Common myeloid progenitor, CD34-positive (primary cell): ENCODE results near the gene BCL2L12.

Experiments used
- CTCF ChIA-PET: fragments of 350-600 bp; sonication (Branson Sonifier 250); formaldehyde crosslinking; loops from one replicate; lab custom pipeline; 2021; ENCODE audit warnings: antibody characterized with exemption; lab: Charles Lee
- POLR2A ChIA-PET: fragments of 350-600 bp; sonication (Branson Sonifier 250); formaldehyde crosslinking; loops from one replicate; lab custom pipeline; 2021; ENCODE audit warnings: antibody characterized with exemption; lab: Charles Lee
- DNase-seq, 3 donors: peaks; one replicate each; pipeline versions ENCODE4 v3.0.0 to v3.0.0-alpha.2; 2013
- H3K27ac ChIP-seq, 2 experiments: 1 replicate in 1 of 2; 2 replicates in 1 of 2; pipeline ENCODE4 v1.7.0; 2013; ENCODE audit warnings: inconsistent platforms in 2 of 2, low read length in 2 of 2, mild to moderate bottlenecking in 2 of 2, low read depth in 1 of 2, moderate library complexity in 1 of 2; ENCODE audit not compliant: severe bottlenecking in 2 of 2, insufficient read depth in 1 of 2, poor library complexity in 1 of 2
- H3K27me3 ChIP-seq, 5 experiments: replicated peaks in 2 of 5; 1 replicate in 3 of 5; 2 replicates in 2 of 5; pipeline versions ENCODE4 v1.6.1 to v1.7.0; 2013; ENCODE audit warnings: low read length in 4 of 5, mild to moderate bottlenecking in 2 of 5, moderate library complexity in 2 of 5, inconsistent platforms in 1 of 5; ENCODE audit not compliant: insufficient read depth in 5 of 5, control insufficient read depth in 4 of 5
- H3K36me3 ChIP-seq, 4 experiments: 1 replicate in 2 of 4; 2 replicates in 2 of 4; pipeline versions ENCODE4 v1.6.1 to v1.7.0; 2013; ENCODE audit warnings: low read length in 3 of 4, control low read depth in 1 of 4, mild to moderate bottlenecking in 1 of 4; ENCODE audit not compliant: control insufficient read depth in 4 of 4, insufficient read depth in 4 of 4
- H3K4me1 ChIP-seq, 4 experiments: 1 replicate in 3 of 4; 2 replicates in 1 of 4; pipeline versions ENCODE4 v1.6.1 to v1.7.1; 2013; ENCODE audit warnings: low read length in 3 of 4, mild to moderate bottlenecking in 3 of 4, control low read depth in 1 of 4, inconsistent platforms in 1 of 4, moderate library complexity in 1 of 4; ENCODE audit not compliant: control insufficient read depth in 4 of 4, insufficient read depth in 4 of 4; ENCODE audit errors: control extremely low read depth in 1 of 4
- H3K4me3 ChIP-seq, 7 experiments: 1 replicate in 4 of 7; 2 replicates in 3 of 7; pipeline versions ENCODE4 v1.5.1 to v1.7.0; 2013; ENCODE audit warnings: mild to moderate bottlenecking in 7 of 7, low read length in 6 of 7, moderate library complexity in 6 of 7, inconsistent platforms in 2 of 7, low read depth in 2 of 7, control low read depth in 1 of 7; ENCODE audit not compliant: insufficient read depth in 4 of 7, control insufficient read depth in 1 of 7; ENCODE audit errors: extremely low read depth in 1 of 7
- H3K9me3 ChIP-seq, 5 experiments: 1 replicate in 4 of 5; 2 replicates in 1 of 5; pipeline versions ENCODE4 v1.6.1 to v1.7.1; 2013; ENCODE audit warnings: low read length in 4 of 5, mild to moderate bottlenecking in 2 of 5, inconsistent platforms in 1 of 5, low read depth in 1 of 5, moderate library complexity in 1 of 5; ENCODE audit not compliant: control insufficient read depth in 4 of 5, insufficient read depth in 2 of 5; ENCODE audit errors: control extremely low read depth in 1 of 5
- WGBS: methylation state at CpG from one replicate; pipeline ENCODE4 v1.1.5; 2013; ENCODE audit not compliant: insufficient coverage; 5-methylcytosine and 5-hydroxymethylcytosine counted together

The BCL2L12 gene

DNA sequence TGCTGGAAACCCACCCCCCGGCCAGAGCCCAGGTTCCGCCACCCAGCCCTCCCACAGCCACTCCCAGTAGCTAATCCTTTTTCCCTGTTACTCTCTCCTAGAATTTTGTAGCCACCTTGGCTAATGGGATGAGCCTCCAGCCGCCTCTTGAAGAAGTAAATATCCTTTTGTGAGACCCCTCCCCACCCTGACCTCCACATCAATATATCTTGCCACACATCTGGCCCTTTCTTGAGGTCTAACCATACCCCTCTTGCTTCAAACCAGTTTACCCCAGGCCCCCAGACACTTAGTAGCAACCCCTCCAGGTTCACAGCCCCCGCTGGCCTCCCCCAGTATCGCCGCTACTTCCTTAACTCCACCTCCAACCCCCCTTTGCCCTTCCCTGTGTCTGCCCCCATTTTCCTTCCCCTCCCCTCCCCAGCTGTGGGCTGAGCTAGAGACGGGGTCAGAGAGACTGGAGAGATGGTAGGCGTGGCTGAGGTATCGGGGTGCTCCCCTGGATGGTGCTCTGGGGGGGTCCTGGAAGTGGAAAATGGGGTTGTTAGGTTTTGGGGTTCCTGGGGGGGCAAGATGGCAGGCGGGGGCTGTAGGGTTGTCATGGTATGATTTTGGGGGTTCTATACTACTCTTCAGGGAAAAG lies 14.2 kb downstream of the BCL2L12 start:
- no peaks in the 10 kb centered on the region for H3K9me3 ChIP-seq
- peak overlapping the region in 1 of 2 experiments; percentile 71 for H3K27ac ChIP-seq
- H3K36me3 ChIP-seq, result peaks cover 9 to 34% (median 22%) of the 10 kb centered on the region in 4 experiments
- H3K4me1 ChIP-seq, result peaks cover 4 to 34% (median 33%) of the 10 kb centered on the region in 4 experiments
- WGBS, result 84% methylated on average over 4 of the region's 10 CpGs
- peak overlapping the region in 1 of 7 experiments; percentile 23 for H3K4me3 ChIP-seq
- H3K27me3 ChIP-seq, result no peaks in the 10 kb centered on the region
- ChIA-PET POLR2A (interaction anchor here (1.2 kb wide), 1 partner anchor 39 kb away, joined by 4 read pairs; the partner anchor contains the start of gene RRAS), CTCF (interaction anchor here (1.1 to 1.8 kb wide), 6 partner anchors 9 to 204 kb away, joined by 3 to 8 read pairs (median 6); partner anchors contain the start of gene ADM5)
- DNase-seq, result no peak

DNA sequence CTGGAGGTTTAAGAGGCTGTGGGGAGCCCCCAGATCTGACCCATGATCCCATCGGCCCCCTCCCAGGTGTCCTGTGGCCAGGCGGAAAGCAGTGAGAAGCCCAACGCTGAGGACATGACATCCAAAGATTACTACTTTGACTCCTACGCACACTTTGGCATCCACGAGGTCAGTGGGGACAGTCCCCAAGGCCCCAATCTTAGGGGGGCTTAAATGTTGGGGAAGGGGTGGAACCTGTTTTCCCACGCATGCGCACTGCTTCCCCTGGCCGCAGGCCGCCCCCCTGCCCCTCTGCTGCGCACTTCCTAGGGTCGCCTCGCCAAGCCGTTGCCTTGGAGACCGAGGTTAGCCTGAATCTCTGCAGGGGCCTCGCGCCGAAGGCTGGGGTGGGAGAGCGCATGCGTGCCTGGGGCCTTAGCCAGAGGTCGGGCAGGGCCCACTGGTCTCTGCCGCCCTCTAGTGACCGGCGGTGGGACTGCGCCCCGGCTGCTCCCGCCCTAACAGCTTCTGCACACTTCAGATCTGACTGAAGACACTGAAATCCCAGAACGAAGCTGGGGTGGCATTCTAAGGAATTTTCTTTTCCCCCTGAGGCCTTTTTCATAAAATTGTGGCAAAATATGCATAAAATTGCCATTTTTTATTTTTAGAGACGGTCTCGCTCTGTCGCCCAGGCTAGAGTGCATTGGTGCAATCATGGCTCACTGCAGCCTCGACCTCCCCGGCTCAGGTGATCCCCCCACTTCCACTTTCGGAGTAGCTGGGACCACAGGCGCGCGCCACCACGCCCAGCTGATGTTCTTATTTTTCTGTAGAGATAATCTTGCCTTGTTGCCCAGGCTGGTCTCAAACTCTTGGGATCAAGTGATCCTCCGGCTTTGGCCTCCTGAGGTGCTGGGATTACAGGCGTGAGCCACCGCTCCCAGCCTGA lies 15.0 kb downstream of the BCL2L12 start:
- WGBS, result 43% methylated on average over 37 of the region's 40 CpGs
- Histone ChIP-seq H3K4me1 (peaks cover 4 to 34% (median 33%) of the 10 kb centered on the region in 4 experiments), H3K27ac (peak overlapping the region in 1 of 2 experiments; percentile 71), H3K4me3 (no peak overlapping the region), H3K9me3 (no peaks in the 10 kb centered on the region), H3K27me3 (no peaks in the 10 kb centered on the region), H3K36me3 (peaks cover 9 to 42% (median 28%) of the 10 kb centered on the region in 4 experiments)
- DNase-seq, result peak; percentile 82 to 92 (median 86)
- ChIA-PET POLR2A (no interaction called here), CTCF (interaction anchor here (0.5 to 1.6 kb wide), 12 partner anchors 9 to 288 kb away, joined by 3 to 6 read pairs (median 3); partner anchors contain the start of genes ADM5 and CPT1C)

DNA sequence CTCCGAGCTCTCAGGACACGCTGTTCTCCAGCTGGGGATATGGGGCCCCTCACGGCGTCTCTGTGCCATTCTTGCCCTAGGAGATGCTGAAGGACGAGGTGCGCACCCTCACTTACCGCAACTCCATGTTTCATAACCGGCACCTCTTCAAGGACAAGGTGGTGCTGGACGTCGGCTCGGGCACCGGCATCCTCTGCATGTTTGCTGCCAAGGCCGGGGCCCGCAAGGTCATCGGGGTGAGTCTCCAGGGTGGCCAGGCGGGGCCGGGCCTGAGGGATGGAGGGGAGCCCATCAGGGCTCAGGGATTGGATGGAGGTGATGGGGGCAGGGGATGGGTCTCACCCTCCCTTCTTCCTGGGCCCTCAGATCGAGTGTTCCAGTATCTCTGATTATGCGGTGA lies 16.1 kb downstream of the BCL2L12 start:
- ChIA-PET POLR2A (no interaction called here), CTCF (interaction anchor here (0.5 to 1.3 kb wide), 4 partner anchors 9 to 289 kb away, joined by 3 to 6 read pairs (median 4); partner anchors contain the start of genes CPT1C and TSKS)
- no peak for DNase-seq
- 99% methylated on average over 16 of the region's 19 CpGs for WGBS
- H3K9me3 ChIP-seq, result no peaks in the 10 kb centered on the region
- no peak overlapping the region for H3K27ac ChIP-seq
- H3K36me3 ChIP-seq, result peaks cover 9 to 51% (median 33%) of the 10 kb centered on the region in 4 experiments
- peaks cover 4 to 29% (median 29%) of the 10 kb centered on the region in 4 experiments for H3K4me1 ChIP-seq
- no peak overlapping the region for H3K4me3 ChIP-seq
- H3K27me3 ChIP-seq, result no peaks in the 10 kb centered on the region

DNA sequence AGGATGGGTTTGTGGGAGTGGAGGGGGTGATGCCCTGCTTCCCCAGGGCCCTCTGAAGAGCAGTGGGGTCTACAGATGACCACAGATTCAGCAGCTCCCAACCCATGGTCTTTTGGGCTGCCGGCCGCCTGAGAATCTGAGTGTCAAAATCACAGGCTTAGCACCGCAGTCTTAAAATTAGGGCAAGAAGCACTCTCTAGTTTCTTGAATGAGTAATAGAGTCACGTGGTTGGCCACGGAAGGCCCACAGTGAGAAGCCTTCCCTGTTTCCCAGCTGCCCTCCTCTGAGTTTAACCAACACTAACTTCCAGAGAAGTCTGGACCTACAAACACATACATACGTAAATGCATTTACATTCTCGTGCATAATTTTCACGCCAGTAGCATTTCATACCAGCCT lies 16.5 kb downstream of the BCL2L12 start:
- 99% methylated on average over 8 of the region's 8 CpGs for WGBS
- Histone ChIP-seq H3K27ac (no peak overlapping the region), H3K36me3 (peaks cover 9 to 56% (median 35%) of the 10 kb centered on the region in 4 experiments), H3K4me3 (no peak overlapping the region), H3K27me3 (no peaks in the 10 kb centered on the region), H3K4me1 (peaks cover 4 to 33% (median 32%) of the 10 kb centered on the region in 4 experiments), H3K9me3 (no peaks in the 10 kb centered on the region)
- DNase-seq, result no peak
- ChIA-PET CTCF (interaction anchor here (1.0 kb wide), 1 partner anchor 81 kb away, joined by 3 read pairs; the partner anchor contains the start of gene TSKS), POLR2A (no interaction called here)

DNA sequence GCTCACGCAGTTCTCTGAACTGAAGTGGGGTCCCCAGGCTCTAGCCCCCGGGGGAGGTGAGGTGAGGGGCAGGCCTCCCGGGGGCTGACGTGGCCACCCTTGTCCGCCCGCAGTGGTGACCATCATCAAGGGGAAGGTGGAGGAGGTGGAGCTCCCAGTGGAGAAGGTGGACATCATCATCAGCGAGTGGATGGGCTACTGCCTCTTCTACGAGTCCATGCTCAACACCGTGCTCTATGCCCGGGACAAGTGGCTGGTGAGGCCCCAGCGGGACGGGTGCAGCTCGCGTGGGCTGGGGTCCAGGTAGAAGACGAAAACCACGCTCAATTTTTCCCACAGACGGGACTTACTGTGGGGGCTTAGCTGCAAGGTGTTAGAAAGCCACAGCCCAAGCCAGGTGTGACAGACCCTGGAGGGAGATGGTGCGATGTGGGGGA lies 18.1 kb downstream of the BCL2L12 start:
- Histone ChIP-seq H3K27ac (no peak overlapping the region), H3K4me1 (peaks cover 0 to 38% (median 32%) of the 10 kb centered on the region in 4 experiments), H3K9me3 (no peaks in the 10 kb centered on the region), H3K36me3 (peaks cover 9 to 70% (median 41%) of the 10 kb centered on the region in 4 experiments), H3K4me3 (no peak overlapping the region), H3K27me3 (no peaks in the 10 kb centered on the region)
- WGBS, result 98% methylated on average over 14 of the region's 18 CpGs
- CTCF ChIA-PET, result no interaction called here
- DNase-seq, result no peak
- POLR2A ChIA-PET, result interaction anchor here (1.2 kb wide), 1 partner anchor 83 kb away, joined by 3 read pairs; the partner anchor contains the start of gene AP2A1

DNA sequence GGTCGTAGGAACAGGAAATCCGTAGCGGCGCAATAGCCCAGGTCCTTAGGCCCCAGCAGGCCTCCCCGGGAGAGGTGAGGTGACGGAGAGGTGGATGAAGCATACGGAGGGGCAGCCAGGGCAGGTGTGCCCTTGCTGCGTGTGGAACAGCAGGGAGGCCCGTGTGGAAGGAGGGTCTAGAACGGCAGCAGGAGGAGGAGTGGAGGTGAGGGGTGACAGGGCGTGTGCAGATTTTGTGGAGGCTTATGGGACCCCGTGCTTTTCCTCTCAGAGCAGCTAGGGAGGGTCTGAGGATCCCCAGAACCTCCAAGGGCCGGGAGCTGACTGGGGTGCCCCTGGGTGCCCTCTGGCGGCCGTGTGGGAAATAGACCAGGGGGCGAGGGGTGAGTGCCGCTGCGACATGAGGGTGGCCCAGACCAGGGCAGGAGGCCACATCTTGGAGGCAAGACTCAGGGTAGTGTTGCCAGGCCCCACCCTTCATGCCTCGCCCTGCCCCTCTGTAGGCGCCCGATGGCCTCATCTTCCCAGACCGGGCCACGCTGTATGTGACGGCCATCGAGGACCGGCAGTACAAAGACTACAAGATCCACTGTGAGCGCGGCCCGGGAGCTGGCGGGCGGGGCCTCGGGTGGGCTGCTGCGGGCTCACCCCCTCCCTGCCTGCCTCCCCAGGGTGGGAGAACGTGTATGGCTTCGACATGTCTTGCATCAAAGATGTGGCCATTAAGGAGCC lies 18.7 kb downstream of the BCL2L12 start:
- Histone ChIP-seq H3K27ac (no peak overlapping the region), H3K4me1 (peaks cover 0 to 40% (median 30%) of the 10 kb centered on the region in 4 experiments), H3K9me3 (no peaks in the 10 kb centered on the region), H3K27me3 (peaks cover 0 to 5% (median under 1%) of the 10 kb centered on the region in 5 experiments), H3K4me3 (no peak overlapping the region), H3K36me3 (peaks cover 9 to 75% (median 43%) of the 10 kb centered on the region in 4 experiments)
- 92% methylated on average over 32 of the region's 35 CpGs for WGBS
- no peak for DNase-seq
- POLR2A ChIA-PET, result interaction anchor here (1.2 kb wide), 1 partner anchor 82 kb away, joined by 3 read pairs; the partner anchor contains the start of gene AP2A1
- CTCF ChIA-PET, result interaction anchor here (0.8 to 1.4 kb wide), 3 partner anchors 11 to 77 kb away, joined by 3 to 4 read pairs (median 4); no protein-coding TSS in a partner anchor
